Measurements from ENCODE around the gene DUSP1. TPM values are rescaled to one million over a fixed set of nuclear protein-coding genes. Genes with fewer than 3 reads are reported as not detected.

Gene DUSP1
- total RNA-seq, 1 experiment from 2014 or later: 522 TPM

DNA sequence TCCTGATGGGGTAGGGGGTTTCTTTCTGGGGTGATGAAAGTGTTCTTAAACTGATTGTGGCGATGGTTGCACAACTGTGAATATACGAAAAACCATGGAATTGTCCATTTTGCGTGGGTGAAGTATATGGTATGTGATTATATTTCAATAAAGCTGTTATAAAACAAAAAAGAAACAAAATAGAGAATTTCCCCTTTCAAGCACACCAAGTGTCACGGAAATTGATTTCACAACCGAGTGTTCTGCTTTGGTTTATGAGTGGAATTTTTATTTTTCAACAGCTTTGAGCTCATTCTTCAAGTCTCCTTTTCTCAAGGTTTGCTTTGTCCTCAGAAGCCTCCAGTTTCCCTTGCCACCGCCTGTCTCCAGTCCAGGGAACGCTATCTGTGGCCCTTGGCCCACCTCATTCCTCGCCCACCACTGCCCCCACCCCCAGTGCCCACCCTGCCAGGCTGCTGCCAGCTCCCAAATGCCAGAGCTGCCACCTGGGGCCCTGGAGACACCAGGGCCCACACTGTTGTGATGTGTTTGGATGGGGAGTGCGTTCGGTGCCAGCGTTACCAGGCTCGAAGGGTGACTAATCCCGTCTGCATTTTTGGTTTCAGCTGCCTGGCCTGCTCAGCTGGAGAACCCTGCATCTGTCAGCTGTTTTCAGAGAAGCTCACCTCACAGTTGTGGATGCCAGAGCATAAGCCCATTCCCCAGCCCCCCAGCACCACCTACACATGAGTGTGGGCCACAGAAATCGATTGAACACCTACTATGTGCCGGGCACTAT, 30.4 kb downstream of the DUSP1 start:
- intact Hi-C loops (cut with micrococcal nuclease): loop anchor here (1.0 kb wide), 1 partner anchor 11 kb away; no protein-coding TSS in a partner anchor

DNA sequence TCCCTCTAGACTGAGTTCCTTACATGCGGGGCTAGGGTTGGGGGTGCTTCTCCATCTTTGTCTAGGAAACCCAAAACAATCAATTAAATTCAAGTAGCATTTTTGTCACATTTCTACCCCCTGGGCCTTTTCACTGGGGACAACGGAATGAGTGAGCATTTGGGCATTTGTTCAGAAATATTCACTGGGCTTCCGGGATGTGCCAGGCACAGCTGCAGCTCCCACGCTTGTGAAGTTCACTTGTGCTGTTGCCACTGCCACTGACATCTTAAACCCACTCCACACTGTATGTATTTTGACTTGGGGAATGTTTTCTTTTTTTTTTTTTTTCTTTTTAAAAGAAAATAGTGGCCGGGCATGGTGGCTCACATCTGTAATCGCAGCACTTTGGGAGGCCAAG, 31.6 kb downstream of the DUSP1 start:
- TF ChIP-seq EZH2 (IDR thresholded peaks at IDR 0.05; ENCODE audit: low read length, unreplicated experiment): no peak
- no peak for TF ChIP-seq EZH2phosphoT487 (IDR thresholded peaks at IDR 0.05; ENCODE audit: borderline replicate concordance, low read length)
- TF ChIP-seq, protein P1, sequence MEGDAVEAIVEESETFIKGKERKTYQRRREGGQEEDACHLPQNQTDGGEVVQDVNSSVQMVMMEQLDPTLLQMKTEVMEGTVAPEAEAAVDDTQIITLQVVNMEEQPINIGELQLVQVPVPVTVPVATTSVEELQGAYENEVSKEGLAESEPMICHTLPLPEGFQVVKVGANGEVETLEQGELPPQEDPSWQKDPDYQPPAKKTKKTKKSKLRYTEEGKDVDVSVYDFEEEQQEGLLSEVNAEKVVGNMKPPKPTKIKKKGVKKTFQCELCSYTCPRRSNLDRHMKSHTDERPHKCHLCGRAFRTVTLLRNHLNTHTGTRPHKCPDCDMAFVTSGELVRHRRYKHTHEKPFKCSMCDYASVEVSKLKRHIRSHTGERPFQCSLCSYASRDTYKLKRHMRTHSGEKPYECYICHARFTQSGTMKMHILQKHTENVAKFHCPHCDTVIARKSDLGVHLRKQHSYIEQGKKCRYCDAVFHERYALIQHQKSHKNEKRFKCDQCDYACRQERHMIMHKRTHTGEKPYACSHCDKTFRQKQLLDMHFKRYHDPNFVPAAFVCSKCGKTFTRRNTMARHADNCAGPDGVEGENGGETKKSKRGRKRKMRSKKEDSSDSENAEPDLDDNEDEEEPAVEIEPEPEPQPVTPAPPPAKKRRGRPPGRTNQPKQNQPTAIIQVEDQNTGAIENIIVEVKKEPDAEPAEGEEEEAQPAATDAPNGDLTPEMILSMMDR (conservative IDR thresholded peaks at IDR 0.05; ENCODE audit: low read depth, low read length): no peak
- Histone ChIP-seq H3F3A (ENCODE audit: low read length, unreplicated experiment) (no peaks in the 10 kb centered on the region), H3K9me3 (ENCODE audit: low read length) (no peaks in the 10 kb centered on the region), H2AFZ (ENCODE audit: low read length) (no peak overlapping the region), H3K79me2 (ENCODE audit: low read length) (no peaks in the 10 kb centered on the region), H3K9me2 (replicated peaks; ENCODE audit: low read length) (no peaks in the 10 kb centered on the region), H3K9ac (ENCODE audit: low read length) (no peak overlapping the region), H3K36me3 (ENCODE audit: low read depth, low read length) (no peaks in the 10 kb centered on the region), H3K27ac (ENCODE audit: low read length) (no peak overlapping the region), H3K4me1 (ENCODE audit: insufficient read depth, low read length) (peaks cover 9% of the 10 kb centered on the region), H3K4me2 (ENCODE audit: low read length) (no peak overlapping the region), H4K20me1 (ENCODE audit: low read length) (no peaks in the 10 kb centered on the region), H3K4me3 (ENCODE audit: low read length) (no peak overlapping the region), H3K27me3 (ENCODE audit: low read length) (no peaks in the 10 kb centered on the region)
- POLR2A ChIA-PET (ENCODE audit: unreplicated experiment): no interaction called here
- CTCF ChIA-PET: no interaction called here
- DNase-seq (no peak), ATAC-seq (no peak)
- BruUV-seq (replicated peaks): no TSS peak
- intact Hi-C loops (cut with micrococcal nuclease): no loop called here

More for the DNA sequence above, 30.4 kb downstream of the DUSP1 start:
- Histone ChIP-seq H3K4me2 (ENCODE audit: low read length) (0 out of 2 replicates have a peak overlapping the region, but pooled peaks have one; percentile 5), H3K4me1 (ENCODE audit: insufficient read depth, low read length) (peaks cover 9% of the 10 kb centered on the region), H4K20me1 (ENCODE audit: low read length) (no peaks in the 10 kb centered on the region), H3K9ac (ENCODE audit: low read length) (no peak overlapping the region), H3K9me3 (ENCODE audit: low read length) (no peaks in the 10 kb centered on the region), H3K79me2 (ENCODE audit: low read length) (no peaks in the 10 kb centered on the region), H3K4me3 (ENCODE audit: low read length) (no peak overlapping the region), H3K9me2 (replicated peaks; ENCODE audit: low read length) (no peaks in the 10 kb centered on the region), H3K27ac (ENCODE audit: low read length) (0 out of 2 replicates have a peak overlapping the region, but pooled peaks have one; percentile 12), H2AFZ (ENCODE audit: low read length) (no peak overlapping the region), H3K27me3 (ENCODE audit: low read length) (no peaks in the 10 kb centered on the region), H3F3A (ENCODE audit: low read length, unreplicated experiment) (no peaks in the 10 kb centered on the region), H3K36me3 (ENCODE audit: low read depth, low read length) (no peaks in the 10 kb centered on the region)
- ChIA-PET POLR2A (ENCODE audit: unreplicated experiment) (interaction anchor here (1.3 kb wide), 1 partner anchor 24 kb away, joined by 6 read pairs; no protein-coding TSS in a partner anchor), CTCF (no interaction called here)
- DNase-seq (peak; percentile 66), ATAC-seq (peak; percentile 93)
- no TSS peak for BruUV-seq (replicated peaks)
- TF ChIP-seq EZH2phosphoT487 (IDR thresholded peaks at IDR 0.05; ENCODE audit: borderline replicate concordance, low read length): no peak
- TF ChIP-seq, protein P1 (conservative IDR thresholded peaks at IDR 0.05; ENCODE audit: low read depth, low read length): no peak
- TF ChIP-seq EZH2 (IDR thresholded peaks at IDR 0.05; ENCODE audit: low read length, unreplicated experiment): no peak

DNA sequence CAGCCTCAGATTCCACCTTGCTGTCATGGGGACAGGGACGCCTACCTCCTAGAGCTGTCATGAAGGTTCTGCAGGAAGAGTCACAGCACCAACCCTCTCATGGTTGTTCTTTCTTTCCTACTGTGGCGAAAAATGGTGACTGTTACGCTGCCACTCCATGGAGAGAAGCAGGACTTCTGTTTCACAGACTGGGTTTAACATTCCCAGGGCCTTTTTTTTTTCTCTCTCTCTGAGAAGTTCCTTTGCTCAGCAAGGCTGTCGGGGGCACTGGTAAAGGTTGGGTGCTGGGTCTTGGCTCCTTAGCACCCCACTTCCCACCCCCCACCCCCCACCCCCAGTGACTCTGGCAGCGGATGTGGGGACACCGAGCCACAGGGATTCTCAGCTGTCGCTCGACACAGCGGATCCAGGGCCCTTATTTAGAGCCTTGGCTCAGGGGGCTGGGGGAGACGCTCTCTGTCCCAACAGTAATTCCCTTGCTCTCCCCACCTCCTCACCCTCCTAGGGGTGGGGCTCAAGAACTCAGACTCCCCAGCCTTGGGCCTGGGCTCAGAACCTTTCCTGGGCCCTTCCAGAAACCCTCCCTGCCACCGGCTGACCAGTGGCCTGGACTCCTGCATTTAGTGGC, 34.4 kb downstream of the DUSP1 start:
- TF ChIP-seq, protein P1 (conservative IDR thresholded peaks at IDR 0.05; ENCODE audit: low read depth, low read length): 0 out of 2 replicates have a peak, but pooled peaks have one; percentile 10
- no peak for TF ChIP-seq EZH2phosphoT487 (IDR thresholded peaks at IDR 0.05; ENCODE audit: borderline replicate concordance, low read length)
- Histone ChIP-seq H3K4me1 (ENCODE audit: insufficient read depth, low read length) (peaks cover 12% of the 10 kb centered on the region), H3F3A (ENCODE audit: low read length, unreplicated experiment) (no peaks in the 10 kb centered on the region), H3K36me3 (ENCODE audit: low read depth, low read length) (no peaks in the 10 kb centered on the region), H3K9me3 (ENCODE audit: low read length) (no peaks in the 10 kb centered on the region), H3K27ac (ENCODE audit: low read length) (no peak overlapping the region), H4K20me1 (ENCODE audit: low read length) (no peaks in the 10 kb centered on the region), H3K4me3 (ENCODE audit: low read length) (no peak overlapping the region), H3K9ac (ENCODE audit: low read length) (no peak overlapping the region), H3K9me2 (replicated peaks; ENCODE audit: low read length) (no peaks in the 10 kb centered on the region), H3K79me2 (ENCODE audit: low read length) (no peaks in the 10 kb centered on the region), H3K27me3 (ENCODE audit: low read length) (no peaks in the 10 kb centered on the region), H2AFZ (ENCODE audit: low read length) (no peak overlapping the region), H3K4me2 (ENCODE audit: low read length) (no peak overlapping the region)
- intact Hi-C loops (cut with micrococcal nuclease): no loop called here
- ChIA-PET CTCF (no interaction called here), POLR2A (ENCODE audit: unreplicated experiment) (no interaction called here)
- ATAC-seq: no peak
- BruUV-seq (replicated peaks): no TSS peak
- no peak for DNase-seq

Measured in PC-3 (cell line).